GM12878 (cell line): Measurements from ENCODE around the gene GADD45A. TPM values are rescaled to one million over a fixed set of nuclear protein-coding genes. Genes with fewer than 3 reads are reported as not detected.

ENCODE experiments used
- ATAC-seq: fragments of 200-7000 bp; cut with Tn5 transposase; 3 replicates; pipeline ENCODE4 v1.9.1; 2020; ENCODE audit warnings: mild to moderate bottlenecking, moderate library complexity
- BruUV-seq: library from RNA; stranded (reverse); fragments of 400-500 nt; replicated peaks from 2 replicates; lab custom pipeline; 2021; lab: Mats Ljungman, UMichigan
- CTCF ChIA-PET: fragments of 300-600 bp; sonication (Branson Sonifier 250); formaldehyde crosslinking; extraction: SDS; loops from one replicate; lab custom pipeline; 2021; ENCODE audit warnings: inconsistent platforms; lab: Yijun Ruan, JAX
- POLR2A ChIA-PET: fragments of 350-600 bp; formaldehyde crosslinking; extraction: SDS; loops from one replicate; lab custom pipeline; 2021; ENCODE audit warnings: inconsistent platforms; lab: Charles Lee
- RAD21 ChIA-PET: fragments of 300-600 bp; sonication (Branson Sonifier 250); formaldehyde crosslinking; loops from one replicate; lab custom pipeline; 2023; ENCODE audit warnings: antibody characterized with exemption; ENCODE audit not compliant: unreplicated experiment; lab: Charles Lee
- SMC1A ChIA-PET: fragments of 300-600 bp; sonication (Branson Sonifier 250); formaldehyde crosslinking; loops from one replicate; lab custom pipeline; 2023; ENCODE audit not compliant: unreplicated experiment, uncharacterized antibody; lab: Charles Lee
- DNase-seq: peaks from one replicate; pipeline ENCODE4 v3.0.0-alpha.2; 2011; ENCODE audit warnings: low read depth, low spot score
- FAIRE-seq: peaks from 3 replicates; lab custom pipeline; 2011; peaks lifted over from hg19 to GRCh38; lab: Jason Lieb, UNC
- H2AFZ ChIP-seq: 2 replicates; pipeline ENCODE4 v1.6.0; 2011; ENCODE audit warnings: low read depth, low read length, control low read depth; ENCODE audit not compliant: control insufficient read depth
- H3K27ac ChIP-seq: 2 replicates; pipeline ENCODE4 v1.5.1; 2011; ENCODE audit warnings: control low read depth; ENCODE audit not compliant: control insufficient read depth, insufficient read depth
- H3K27me3 ChIP-seq, 2 experiments: replicated peaks in 1 of 2; 2 replicates each; pipeline versions ENCODE4 v1.6.0 to v1.6.1; 2011; ENCODE audit warnings: low read length in 1 of 2; ENCODE audit not compliant: control insufficient read depth in 2 of 2, insufficient read depth in 2 of 2
- H3K36me3 ChIP-seq, 2 experiments: 2 replicates each; pipeline ENCODE4 v1.5.1; 2011; ENCODE audit warnings: low read length in 1 of 2; ENCODE audit not compliant: control insufficient read depth in 2 of 2, insufficient read depth in 2 of 2
- H3K4me1 ChIP-seq: 2 replicates; pipeline ENCODE4 v1.6.1; 2011; ENCODE audit warnings: mild to moderate bottlenecking, low read length, moderate library complexity, mixed read lengths; ENCODE audit not compliant: control insufficient read depth, insufficient read depth
- H3K4me2 ChIP-seq: 2 replicates; pipeline ENCODE4 v1.6.0; 2011; ENCODE audit warnings: control low read depth; ENCODE audit not compliant: control insufficient read depth, insufficient read depth
- H3K4me3 ChIP-seq: fragments of 200-600 bp; sonication (generic); 2 replicates; pipeline ENCODE4 v1.5.1; 2016
- H3K79me2 ChIP-seq: 2 replicates; pipeline ENCODE4 v1.6.0; 2011; ENCODE audit warnings: low read length; ENCODE audit not compliant: control insufficient read depth, insufficient read depth
- H3K9ac ChIP-seq: 2 replicates; pipeline ENCODE4 v1.8.0; 2011; ENCODE audit warnings: low read length, control low read depth, mixed read lengths; ENCODE audit not compliant: control insufficient read depth, insufficient read depth
- H3K9me3 ChIP-seq: replicated peaks from 3 replicates; pipeline ENCODE4 v1.5.1; 2011; ENCODE audit warnings: mild to moderate bottlenecking, low read length; ENCODE audit not compliant: control insufficient read depth, insufficient read depth
- H4K20me1 ChIP-seq: 2 replicates; pipeline ENCODE4 v1.6.0; 2011; ENCODE audit not compliant: control insufficient read depth, insufficient read depth
- BACH1 ChIP-seq: fragments of 450-650 bp; IDR thresholded peaks from 2 replicates; pipeline ENCODE4 v1.6.1; 2017; ENCODE audit warnings: mild to moderate bottlenecking, borderline replicate concordance
- CHD4 ChIP-seq: fragments of 200-600 bp; sonication (generic); IDR thresholded peaks from 2 replicates; pipeline ENCODE4 v1.6.1; 2016; ENCODE audit warnings: mild to moderate bottlenecking
- HDAC2 ChIP-seq: fragments of 200-600 bp; sonication (generic); IDR thresholded peaks from 2 replicates; pipeline ENCODE4 v1.6.1; 2017
- HDAC6 ChIP-seq: fragments of 200-600 bp; sonication (generic); IDR thresholded peaks from one replicate; pipeline ENCODE4 v1.8.0; 2017; ENCODE audit warnings: antibody characterized with exemption; ENCODE audit not compliant: unreplicated experiment
- IKZF1 ChIP-seq: fragments of 450-650 bp; conservative IDR thresholded peaks from 2 replicates; pipeline ENCODE4 v1.6.1; 2017; ENCODE audit warnings: antibody characterized with exemption, mild to moderate bottlenecking
- IRF3 ChIP-seq: fragments of 450-650 bp; IDR thresholded peaks from 2 replicates; pipeline ENCODE4 v1.6.1; 2014; ENCODE audit warnings: mild to moderate bottlenecking
- IRF5 ChIP-seq: fragments of 450-650 bp; IDR thresholded peaks from 2 replicates; pipeline ENCODE4 v1.6.1; 2017; ENCODE audit warnings: borderline replicate concordance
- LARP7 ChIP-seq: fragments of 450-650 bp; IDR thresholded peaks from 2 replicates; pipeline ENCODE4 v1.6.1; 2017; ENCODE audit warnings: mild to moderate bottlenecking
- MEF2B ChIP-seq: fragments of 450-650 bp; IDR thresholded peaks from 2 replicates; pipeline ENCODE4 v1.6.1; 2018; ENCODE audit warnings: mild to moderate bottlenecking, moderate library complexity; ENCODE audit not compliant: partially characterized antibody, poor library complexity, severe bottlenecking
- MLLT1 ChIP-seq: fragments of 450-650 bp; IDR thresholded peaks from 2 replicates; pipeline ENCODE4 v1.6.1; 2016; ENCODE audit warnings: mild to moderate bottlenecking
- PBX3 ChIP-seq: IDR thresholded peaks from 2 replicates; pipeline ENCODE4 v1.6.1; 2011; ENCODE audit warnings: mild to moderate bottlenecking, low read depth, low read length, moderate library complexity; ENCODE audit not compliant: insufficient replicate concordance
- RAD21 ChIP-seq: IDR thresholded peaks from 2 replicates; pipeline ENCODE4 v1.6.1; 2011; ENCODE audit warnings: mild to moderate bottlenecking, low read depth, low read length, moderate library complexity; ENCODE audit not compliant: insufficient read depth
- RFX5 ChIP-seq: IDR thresholded peaks from 2 replicates; pipeline ENCODE4 v1.6.1; 2011; ENCODE audit warnings: low read depth, low read length, improper control_type of control experiment
- SIN3A ChIP-seq: IDR thresholded peaks from 2 replicates; pipeline ENCODE4 v1.6.1; 2012; ENCODE audit warnings: low read depth, low read length, improper control_type of control experiment
- TCF12 ChIP-seq: IDR thresholded peaks from 2 replicates; pipeline ENCODE4 v1.6.1; 2011; ENCODE audit warnings: low read depth, mild to moderate bottlenecking, low read length
- YBX1 ChIP-seq: fragments of 450-650 bp; IDR thresholded peaks from 2 replicates; pipeline ENCODE4 v1.6.1; 2016; ENCODE audit warnings: antibody characterized with exemption
- WGBS: methylation state at CpG from one replicate; pipeline ENCODE4 v1.1.6; 2016; ENCODE audit warnings: low lambda C conversion rate; ENCODE audit not compliant: insufficient replicate concordance, insufficient coverage; ENCODE audit errors: missing lambda C conversion rate; 5-methylcytosine and 5-hydroxymethylcytosine counted together
- in situ Hi-C: fragments of 300-500 bp; cut with MboI; formaldehyde crosslinking; loops from 9 replicates; pipeline ENCODE4 v1.14.3; 2018; ENCODE audit warnings: mixed read lengths
- intact Hi-C: fragments of 100-400 bp; cut with micrococcal nuclease; formaldehyde crosslinking; loops from one replicate; pipeline ENCODE4 v1.14.2; 2022; ENCODE audit not compliant: unreplicated experiment
- polyA plus RNA-seq, 11 experiments: library from polyadenylated mRNA; depleted of rRNA in 4 of 11; unstranded in 6 of 11; stranded (reverse) in 5 of 11; fragments of >200 nt; fragmentation: Nextera tagmentation in 4 of 11; fragmentation: Illumina TruSeq in 1 of 11; extraction: Ambion mirVana in 4 of 11; extraction: Trizol in 1 of 11; gene quantifications; 1 replicate in 1 of 11; 2 replicates in 10 of 11; pipeline versions ENCODE4 v1.2.1 to v1.2.3, GENCODE V29; 2011 to 2016; ENCODE audit warnings: inconsistent platforms in 2 of 11, missing spikeins in 2 of 11, low read depth in 1 of 11
- total RNA-seq, 4 experiments: library from RNA; depleted of rRNA in 3 of 4; stranded (reverse); fragments of >200 nt in 3 of 4; fragmentation: Illumina TruSeq in 1 of 4; extraction: Trizol in 1 of 4; gene quantifications; 2 replicates each; pipeline versions ENCODE4 v1.2.1 to v1.2.3, GENCODE V29; 2013 to 2021

Gene GADD45A
- total and polyA plus RNA-seq, 10 of the 15 experiments (the other 5 are each of a cell fraction or from before 2014, with no cell fraction given) = 4.7 to 48.9 (median 18.5) TPM

- ChIA-PET CTCF (interaction anchor here (0.6 to 1.4 kb wide), 3 partner anchors 22 to 181 kb away, joined by 3 to 6 read pairs (median 3); no protein-coding TSS in a partner anchor), RAD21 (no interaction called here)
- no peak for FAIRE-seq
Measured at GRCh38 chr1:67715819-67716218, 30.8 kb downstream of the GADD45A start.

More at GRCh38 chr1:67715819-67716218, 30.8 kb downstream of the GADD45A start:
- DNase-seq = no peak
- no peak overlapping the region for H3K27ac ChIP-seq
- no peaks in the 10 kb centered on the region for H3K79me2 ChIP-seq
- no peak overlapping the region for H3K4me3 ChIP-seq
- no TSS peak for BruUV-seq
- no peaks in the 10 kb centered on the region for H4K20me1 ChIP-seq
- in situ Hi-C loops = no loop called here
- no peaks in the 10 kb centered on the region for H3K4me1 ChIP-seq
- no peak overlapping the region for H3K4me2 ChIP-seq
- H3K9ac ChIP-seq = no peak overlapping the region
- ChIA-PET POLR2A (interaction anchor here (1.6 kb wide), 1 partner anchor 31 kb away, joined by 4 read pairs; the partner anchor contains the start of gene GADD45A), SMC1A (interaction anchor here (0.9 to 3.5 kb wide), 9 partner anchors 12 to 154 kb away, joined by 3 to 13 read pairs (median 4); partner anchors contain the start of gene GADD45A)
- H3K27me3 ChIP-seq = no peaks in the 10 kb centered on the region
- no peaks in the 10 kb centered on the region for H3K9me3 ChIP-seq
- intact Hi-C loops = no loop called here
- no peaks in the 10 kb centered on the region for H3K36me3 ChIP-seq
- no peak overlapping the region for H2AFZ ChIP-seq
- 62% methylated on average over 2 of the region's 2 CpGs for whole genome bisulfite sequencing
- TF ChIP-seq LARP7 (no peak), IRF5 (no peak), MLLT1 (no peak), RAD21 (no peak), HDAC2 (no peak), BACH1 (no peak), YBX1 (no peak), TCF12 (no peak), IKZF1 (no peak), MEF2B (no peak), CHD4 (no peak), RFX5 (no peak), SIN3A (no peak), HDAC6 (no peak), PBX3 (no peak), IRF3 (no peak)
- ATAC-seq = no peak
